IgD-negative memory B cell (primary cell): ENCODE data around the gene FARP1. TPM values are rescaled to one million over a fixed set of nuclear protein-coding genes. Genes with fewer than 3 reads are reported as not detected.
"Not testable (repeated sequence)": the region's sequence is repeated elsewhere in the genome, so short reads cannot be mapped to it uniquely, and the experiment has no call there.

ENCODE experiments used
- H3K27ac Mint-ChIP-seq, 3 donors: one replicate each; pipeline ENCODE4 v1.8.0; 2020 to 2022; ENCODE audit warnings: mild to moderate bottlenecking in 3 of 3, mixed read lengths in 3 of 3, moderate library complexity in 1 of 3
- H3K27me3 Mint-ChIP-seq: one replicate; pipeline ENCODE4 v1.8.0; 2021; ENCODE audit warnings: mixed read lengths
- H3K36me3 Mint-ChIP-seq: one replicate; pipeline ENCODE4 v1.8.0; 2020; ENCODE audit warnings: mild to moderate bottlenecking, mixed read lengths
- H3K4me1 Mint-ChIP-seq, 3 donors: one replicate each; pipeline ENCODE4 v1.8.0; 2020 to 2022; ENCODE audit warnings: mixed read lengths in 3 of 3, mild to moderate bottlenecking in 1 of 3
- H3K4me3 Mint-ChIP-seq, 4 donors: one replicate each; pipeline ENCODE4 v1.8.0; 2020 to 2022; ENCODE audit warnings: mild to moderate bottlenecking in 4 of 4, mixed read lengths in 4 of 4, moderate library complexity in 3 of 4
- H3K9me3 Mint-ChIP-seq, 3 donors: one replicate each; pipeline ENCODE4 v1.8.0; 2020 to 2021; ENCODE audit warnings: mixed read lengths in 3 of 3, mild to moderate bottlenecking in 1 of 3
- polyA plus RNA-seq: library from polyadenylated mRNA; unstranded; fragments of 300-500 nt; fragmentation: Illumina TruSeq; gene quantifications from one replicate; pipeline ENCODE4 v1.2.3, GENCODE V29; 2021

FARP1 gene
- polyA plus RNA-seq, 1 donor from 2014 or later = 0.46 TPM

GRCh38 chr13:98258226-98258625 lies 115.3 kb downstream of the FARP1 start:
- Mint-ChIP-seq H3K27ac (no peak overlapping the region), H3K4me1 (no peaks in the 10 kb centered on the region), H3K9me3 (no peaks in the 10 kb centered on the region), H3K36me3 (no peaks in the 10 kb centered on the region), H3K27me3 (peaks cover 2% of the 10 kb centered on the region), H3K4me3 (no peak overlapping the region)

DNA sequence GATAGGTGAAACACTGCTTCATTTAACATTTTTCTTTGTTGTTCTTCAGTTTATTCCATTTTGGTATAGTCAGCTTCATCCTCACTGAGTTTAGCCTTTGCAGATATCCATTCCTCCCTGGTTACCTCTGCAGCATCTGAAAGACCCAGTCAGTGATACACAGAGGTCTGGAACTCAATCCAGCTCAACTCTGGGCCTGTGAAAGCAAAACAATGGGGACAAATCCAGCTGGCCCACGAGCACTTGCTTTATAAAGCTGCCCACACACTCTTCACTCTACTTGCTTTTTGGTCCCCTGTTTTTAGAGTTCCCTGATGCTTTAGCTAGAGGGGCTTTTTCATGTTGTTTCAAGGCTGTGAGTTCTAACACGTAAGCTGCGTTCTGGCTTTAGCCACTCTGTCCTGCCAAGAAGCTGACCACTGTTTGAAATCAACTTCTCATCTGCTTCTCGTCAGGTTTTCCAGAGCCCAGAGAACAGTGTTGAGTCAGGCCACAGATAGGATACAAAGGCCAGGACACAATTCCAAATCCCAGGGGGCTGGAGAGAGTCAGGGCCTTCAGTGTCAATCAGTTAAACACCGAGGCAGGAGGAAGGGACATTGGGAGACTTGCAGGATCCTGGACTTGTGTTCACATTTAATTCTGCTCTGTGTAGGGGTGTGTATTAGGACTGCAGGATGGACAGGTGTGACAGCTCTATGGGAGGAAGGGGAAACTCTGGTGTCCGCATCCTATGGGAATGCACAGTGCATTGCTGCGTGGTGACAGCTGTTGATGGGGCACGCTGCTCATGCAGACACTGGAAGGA lies 117.7 kb downstream of the FARP1 start:
- Mint-ChIP-seq H3K4me3 (no peak overlapping the region), H3K36me3 (no peaks in the 10 kb centered on the region), H3K4me1 (no peaks in the 10 kb centered on the region), H3K9me3 (no peaks in the 10 kb centered on the region), H3K27ac (no peak overlapping the region), H3K27me3 (peaks cover 2% of the 10 kb centered on the region)

DNA sequence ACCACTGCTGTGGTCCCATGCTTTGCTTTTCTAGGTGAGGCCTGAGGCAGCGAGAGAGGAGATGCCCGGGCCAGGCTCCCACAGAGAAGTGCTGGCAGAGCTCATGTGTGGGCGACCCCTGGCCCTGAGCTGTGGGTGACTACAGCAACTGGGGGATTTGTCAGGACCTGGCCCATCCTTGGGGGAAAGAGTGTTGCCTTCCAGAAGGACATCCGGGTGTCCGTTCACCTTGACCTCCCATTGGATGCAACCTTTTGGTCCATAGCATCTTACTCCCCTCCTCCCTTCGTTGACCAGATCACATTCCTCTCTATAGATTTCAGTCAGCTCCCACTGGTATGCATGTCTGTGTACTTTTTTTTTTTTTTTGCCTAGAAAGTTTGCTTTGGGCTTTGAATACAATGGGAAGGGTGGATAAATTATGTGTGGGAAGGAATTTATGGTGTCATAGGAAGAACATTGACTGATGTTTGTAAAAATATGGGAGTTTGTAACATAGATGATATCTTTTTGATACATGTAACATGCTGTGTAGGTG lies 118.3 kb downstream of the FARP1 start:
- peaks cover 2% of the 10 kb centered on the region for H3K27me3 Mint-ChIP-seq
- H3K27ac Mint-ChIP-seq = no peak overlapping the region
- no peaks in the 10 kb centered on the region for H3K9me3 Mint-ChIP-seq
- H3K4me1 Mint-ChIP-seq = no peaks in the 10 kb centered on the region
- no peaks in the 10 kb centered on the region for H3K36me3 Mint-ChIP-seq
- H3K4me3 Mint-ChIP-seq = no peak overlapping the region

DNA sequence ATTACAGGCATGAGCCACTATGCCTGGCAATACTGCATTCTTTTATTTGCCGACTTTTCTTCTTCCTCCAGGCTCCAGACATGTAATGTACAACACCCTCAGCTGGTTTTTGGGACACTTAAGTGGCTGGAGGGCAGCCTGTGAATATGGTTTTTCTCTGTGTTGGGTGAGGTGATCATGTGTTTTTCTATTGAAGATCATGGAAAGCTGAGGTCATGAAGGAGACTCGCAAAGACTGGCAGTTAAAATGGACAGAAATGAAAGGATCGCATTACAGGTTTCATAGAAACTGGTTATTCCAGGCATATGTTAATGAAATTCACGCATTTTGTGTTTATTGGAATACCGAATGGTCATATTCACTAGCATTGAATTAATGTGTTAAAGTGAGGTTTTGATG lies 119.4 kb downstream of the FARP1 start:
- no peaks in the 10 kb centered on the region for H3K9me3 Mint-ChIP-seq
- no peak overlapping the region for H3K27ac Mint-ChIP-seq
- no peaks in the 10 kb centered on the region for H3K36me3 Mint-ChIP-seq
- H3K4me3 Mint-ChIP-seq = no peak overlapping the region
- H3K4me1 Mint-ChIP-seq = no peaks in the 10 kb centered on the region
- peaks cover 2% of the 10 kb centered on the region for H3K27me3 Mint-ChIP-seq

DNA sequence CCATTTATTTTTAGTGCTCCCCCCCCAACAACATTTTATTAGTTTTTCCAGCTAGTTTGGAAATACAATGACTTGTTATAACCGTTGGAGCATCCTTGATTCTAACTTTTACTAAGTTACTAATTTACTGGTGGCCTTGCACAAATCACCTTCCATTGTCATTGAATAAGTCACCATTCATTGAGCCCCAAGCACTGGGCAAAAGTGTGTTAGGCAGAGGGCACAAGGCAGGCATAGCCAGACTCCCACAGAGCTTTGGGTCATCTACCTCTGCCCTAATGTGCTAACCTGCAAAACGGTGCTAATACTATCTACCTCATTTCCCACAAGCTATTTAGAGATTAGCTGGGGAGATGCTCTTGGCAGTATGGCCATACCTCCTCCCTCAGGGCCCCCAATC lies 120.9 kb downstream of the FARP1 start:
- peaks cover 2% of the 10 kb centered on the region for H3K27me3 Mint-ChIP-seq
- H3K27ac Mint-ChIP-seq = no peak overlapping the region
- no peak overlapping the region for H3K4me3 Mint-ChIP-seq

GRCh38 chr13:98264877-98265276 lies 122.0 kb downstream of the FARP1 start:
- Mint-ChIP-seq H3K9me3 (no peaks in the 10 kb centered on the region), H3K36me3 (no peaks in the 10 kb centered on the region), H3K27ac (no peak overlapping the region), H3K4me3 (no peak overlapping the region), H3K4me1 (no peaks in the 10 kb centered on the region), H3K27me3 (peaks cover 2% of the 10 kb centered on the region)

More for the DNA sequence above, 120.9 kb downstream of the FARP1 start:
- no peaks in the 10 kb centered on the region for H3K4me1 Mint-ChIP-seq
- H3K36me3 Mint-ChIP-seq = no peaks in the 10 kb centered on the region
- no peaks in the 10 kb centered on the region for H3K9me3 Mint-ChIP-seq

DNA sequence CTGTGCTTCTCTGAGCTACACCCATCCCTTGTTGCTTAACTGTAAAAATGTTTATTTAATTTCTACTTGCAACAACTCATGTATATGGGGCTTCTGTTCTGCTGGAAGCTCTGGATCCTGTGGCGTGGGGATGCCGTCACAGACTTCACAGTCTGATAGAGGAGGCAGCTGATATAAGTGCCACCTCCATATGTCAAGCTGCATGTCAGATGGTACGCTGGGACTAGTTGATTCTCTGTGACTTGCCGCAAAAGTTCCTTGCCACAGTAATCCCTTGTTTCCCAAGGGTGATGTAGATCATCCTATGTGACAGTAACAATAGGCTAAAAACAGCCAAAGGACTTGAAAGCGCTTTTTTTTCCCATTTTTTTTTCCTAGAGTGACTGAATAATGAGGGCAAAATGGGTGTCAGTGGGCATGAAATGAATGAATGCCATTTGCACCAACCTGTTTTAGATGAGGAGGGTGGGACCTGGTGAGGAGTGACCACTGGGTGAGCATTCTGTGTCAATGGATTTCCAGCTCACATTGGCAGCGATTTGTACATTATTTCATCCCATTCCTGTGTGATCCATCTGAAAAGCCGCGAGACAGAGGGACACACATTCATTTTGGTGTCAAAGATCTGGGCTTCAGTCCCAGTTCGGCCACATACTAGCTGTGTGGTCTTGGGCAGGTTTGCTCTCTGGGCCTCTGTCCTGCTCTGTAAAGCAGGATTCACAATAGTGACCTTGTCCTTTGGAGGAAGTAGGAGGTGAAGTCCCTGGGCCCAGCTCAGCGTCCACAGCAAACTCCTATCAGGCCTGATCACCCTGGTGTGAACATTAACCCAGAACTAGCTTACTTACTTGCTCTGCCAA lies 123.0 kb downstream of the FARP1 start:
- Mint-ChIP-seq H3K9me3 (no peaks in the 10 kb centered on the region), H3K27ac (no peak overlapping the region), H3K27me3 (peaks cover 2% of the 10 kb centered on the region), H3K4me1 (no peaks in the 10 kb centered on the region), H3K4me3 (no peak overlapping the region), H3K36me3 (no peaks in the 10 kb centered on the region)

GRCh38 chr13:98267080-98267912 lies 124.4 kb downstream of the FARP1 start:
- no peaks in the 10 kb centered on the region for H3K36me3 Mint-ChIP-seq
- H3K4me1 Mint-ChIP-seq = no peaks in the 10 kb centered on the region
- no peak overlapping the region for H3K4me3 Mint-ChIP-seq
- H3K27me3 Mint-ChIP-seq = no peaks in the 10 kb centered on the region
- H3K27ac Mint-ChIP-seq = no peak overlapping the region
- H3K9me3 Mint-ChIP-seq = no peaks in the 10 kb centered on the region

GRCh38 chr13:98269386-98269785 lies 126.5 kb downstream of the FARP1 start:
- H3K4me3 Mint-ChIP-seq = no peak overlapping the region
- no peaks in the 10 kb centered on the region for H3K9me3 Mint-ChIP-seq
- no peaks in the 10 kb centered on the region for H3K27me3 Mint-ChIP-seq
- no peak overlapping the region for H3K27ac Mint-ChIP-seq
- H3K36me3 Mint-ChIP-seq = no peaks in the 10 kb centered on the region
- no peaks in the 10 kb centered on the region for H3K4me1 Mint-ChIP-seq

DNA sequence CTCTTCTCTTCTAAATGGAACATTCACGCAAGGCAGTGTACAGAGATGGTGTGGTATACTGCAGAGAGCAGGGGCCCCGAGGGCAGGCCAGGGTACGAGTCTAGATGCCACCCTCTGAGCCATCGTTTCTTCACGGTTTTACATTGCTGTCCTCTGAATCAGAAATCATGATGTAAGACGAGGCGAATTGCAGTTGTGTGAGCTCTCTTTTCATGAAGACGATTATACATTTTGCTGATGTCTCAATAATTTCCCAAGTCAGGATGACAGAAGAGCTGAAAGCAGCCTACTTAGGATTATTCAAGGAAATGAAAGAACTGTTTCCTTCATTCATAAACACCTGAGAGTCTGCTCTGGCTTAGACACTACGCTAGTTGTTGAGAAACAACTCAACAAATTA lies 127.9 kb downstream of the FARP1 start:
- Mint-ChIP-seq H3K4me1 (no peaks in the 10 kb centered on the region), H3K36me3 (no peaks in the 10 kb centered on the region), H3K9me3 (no peaks in the 10 kb centered on the region), H3K4me3 (no peak overlapping the region), H3K27ac (no peak overlapping the region), H3K27me3 (no peaks in the 10 kb centered on the region)

DNA sequence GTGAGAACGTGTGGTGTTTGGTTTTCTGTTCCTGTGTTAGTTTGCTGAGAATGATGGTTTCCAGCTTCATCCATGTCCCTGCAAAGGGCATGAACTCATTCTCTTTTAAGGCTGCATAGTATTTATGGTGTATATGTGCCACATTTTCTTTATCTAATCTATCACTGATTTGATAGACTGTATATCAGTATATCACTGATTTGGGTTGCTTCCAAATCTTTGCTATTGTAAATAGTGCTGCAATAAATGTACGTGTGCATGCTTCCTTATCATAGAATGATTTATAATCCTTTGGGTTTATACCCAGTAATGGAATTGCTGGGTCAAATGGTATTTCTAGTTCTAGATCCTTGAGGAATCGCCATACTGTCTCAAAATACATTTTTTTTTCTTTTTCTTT lies 128.8 kb downstream of the FARP1 start:
- H3K36me3 Mint-ChIP-seq, H3K27ac Mint-ChIP-seq, H3K9me3 Mint-ChIP-seq, H3K4me1 Mint-ChIP-seq, H3K27me3 Mint-ChIP-seq, H3K4me3 Mint-ChIP-seq: not testable (repeated sequence)

GRCh38 chr13:98272549-98272948 lies 129.7 kb downstream of the FARP1 start:
- Mint-ChIP-seq H3K27ac (no peak overlapping the region), H3K4me1 (no peaks in the 10 kb centered on the region), H3K27me3 (no peaks in the 10 kb centered on the region), H3K9me3 (no peaks in the 10 kb centered on the region), H3K36me3 (no peaks in the 10 kb centered on the region), H3K4me3 (no peak overlapping the region)

DNA sequence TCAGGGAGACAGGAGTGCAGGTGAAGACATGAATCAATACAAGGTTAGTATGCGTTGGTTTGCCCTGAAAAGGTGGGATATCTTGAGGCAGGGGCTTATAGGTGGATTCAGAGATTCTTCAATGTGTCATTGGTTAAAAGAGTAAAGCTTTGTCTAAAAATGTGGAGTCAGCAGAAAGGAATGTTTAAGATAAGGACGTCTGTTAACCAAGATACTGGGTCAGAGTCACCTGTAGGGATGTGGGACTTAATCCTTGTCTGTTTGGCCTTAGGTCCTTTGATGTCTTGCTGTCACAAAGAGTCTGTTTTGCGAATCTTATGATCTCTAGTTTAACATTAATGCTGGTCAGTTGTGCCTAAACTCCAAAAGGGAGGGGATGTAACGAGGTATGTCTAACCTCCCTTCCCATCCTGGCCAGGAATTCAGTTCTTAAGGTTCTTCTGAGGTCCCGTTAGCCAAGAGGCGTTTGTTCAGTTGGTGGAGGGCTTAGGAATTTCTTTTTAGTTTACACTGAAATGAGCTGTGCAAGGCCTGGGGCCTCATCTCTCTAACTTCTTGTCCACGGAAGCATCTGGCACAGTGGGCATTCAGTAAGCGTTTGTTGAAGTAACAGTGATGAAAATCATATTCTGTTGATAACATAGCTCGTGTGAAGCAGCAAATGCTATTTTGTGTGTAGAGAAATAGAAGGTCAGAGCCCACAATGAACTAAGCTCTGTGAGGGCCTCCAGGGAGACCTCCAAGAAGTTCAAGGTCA lies 130.4 kb downstream of the FARP1 start:
- H3K4me3 Mint-ChIP-seq = no peak overlapping the region
- H3K36me3 Mint-ChIP-seq = no peaks in the 10 kb centered on the region
- no peak overlapping the region for H3K27ac Mint-ChIP-seq
- no peaks in the 10 kb centered on the region for H3K9me3 Mint-ChIP-seq
- H3K4me1 Mint-ChIP-seq = peaks cover 0 to 3% (median 0%) of the 10 kb centered on the region in 3 donors
- peaks cover 2% of the 10 kb centered on the region for H3K27me3 Mint-ChIP-seq
